ENCODE measurements around the gene ASTN2. TPM values are rescaled to one million over a fixed set of nuclear protein-coding genes. Genes with fewer than 3 reads are reported as not detected.

The ASTN2 gene
- total RNA-seq, 4 donors from 2014 or later, result 4.0 to 7.0 (median 4.9) TPM

- Histone ChIP-seq H3K4me3 (no peak overlapping the region), H3K4me1 (no peaks in the 10 kb centered on the region), H3K27ac (no peak overlapping the region), H3K27me3 (peaks cover 3% of the 10 kb centered on the region), H3K36me3 (no peaks in the 10 kb centered on the region), H3K9me3 (peaks cover 0 to 36% (median 0%) of the 10 kb centered on the region in 3 donors)
- 72 to 75% methylated on average over 6 of the region's 6 CpGs for WGBS, 2 donors (ENCODE audit: low coverage in 1 of 2)
- ATAC-seq, result no peak
- no peak for TF ChIP-seq EP300 (IDR thresholded peaks at IDR 0.05)
- no peak for TF ChIP-seq POLR2A (IDR thresholded peaks at IDR 0.05)
- TF ChIP-seq POLR2AphosphoS5 (IDR thresholded peaks at IDR 0.05), result no peak
- TF ChIP-seq, protein P1, sequence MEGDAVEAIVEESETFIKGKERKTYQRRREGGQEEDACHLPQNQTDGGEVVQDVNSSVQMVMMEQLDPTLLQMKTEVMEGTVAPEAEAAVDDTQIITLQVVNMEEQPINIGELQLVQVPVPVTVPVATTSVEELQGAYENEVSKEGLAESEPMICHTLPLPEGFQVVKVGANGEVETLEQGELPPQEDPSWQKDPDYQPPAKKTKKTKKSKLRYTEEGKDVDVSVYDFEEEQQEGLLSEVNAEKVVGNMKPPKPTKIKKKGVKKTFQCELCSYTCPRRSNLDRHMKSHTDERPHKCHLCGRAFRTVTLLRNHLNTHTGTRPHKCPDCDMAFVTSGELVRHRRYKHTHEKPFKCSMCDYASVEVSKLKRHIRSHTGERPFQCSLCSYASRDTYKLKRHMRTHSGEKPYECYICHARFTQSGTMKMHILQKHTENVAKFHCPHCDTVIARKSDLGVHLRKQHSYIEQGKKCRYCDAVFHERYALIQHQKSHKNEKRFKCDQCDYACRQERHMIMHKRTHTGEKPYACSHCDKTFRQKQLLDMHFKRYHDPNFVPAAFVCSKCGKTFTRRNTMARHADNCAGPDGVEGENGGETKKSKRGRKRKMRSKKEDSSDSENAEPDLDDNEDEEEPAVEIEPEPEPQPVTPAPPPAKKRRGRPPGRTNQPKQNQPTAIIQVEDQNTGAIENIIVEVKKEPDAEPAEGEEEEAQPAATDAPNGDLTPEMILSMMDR (IDR thresholded peaks at IDR 0.05), result no peak
These were observed 540.6 kb downstream of the ASTN2 start for GRCh38 chr9:116873937-116874914.

DNA sequence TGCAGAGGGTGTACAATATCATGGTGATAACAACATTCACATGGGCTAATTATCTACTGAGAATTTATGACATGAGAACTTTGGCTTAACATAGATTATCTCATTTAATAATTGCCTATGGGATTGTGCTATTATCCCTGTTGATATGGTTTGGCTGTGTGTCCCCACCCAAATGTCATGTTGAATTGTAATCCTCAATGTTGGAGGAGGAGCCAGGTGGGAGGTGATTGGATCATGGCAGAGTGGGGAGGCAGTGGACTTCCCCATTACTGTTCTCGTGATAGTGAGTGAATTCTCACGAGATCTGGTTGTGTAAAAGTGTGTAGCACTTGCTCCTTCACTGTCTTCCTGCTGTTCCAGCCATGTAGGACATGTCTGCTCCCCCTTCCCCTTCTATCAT is 541.4 kb downstream of the ASTN2 start:
- H3K4me1 ChIP-seq, result no peaks in the 10 kb centered on the region
- H3K36me3 ChIP-seq, result no peaks in the 10 kb centered on the region
- ATAC-seq, result no peak
- H3K4me3 ChIP-seq, result no peak overlapping the region
- peaks cover 0 to 30% (median 0%) of the 10 kb centered on the region in 3 donors for H3K9me3 ChIP-seq
- WGBS, 2 donors (ENCODE audit: low coverage in 1 of 2), result 60 to 77% methylated on average over 1 to 2 of the region's 2 CpGs
- no peak overlapping the region for H3K27ac ChIP-seq
- H3K27me3 ChIP-seq, result peaks cover 3% of the 10 kb centered on the region
- TF ChIP-seq, protein P1 (IDR thresholded peaks at IDR 0.05), result no peak
- TF ChIP-seq POLR2AphosphoS5 (IDR thresholded peaks at IDR 0.05) (no peak), POLR2A (IDR thresholded peaks at IDR 0.05) (no peak), EP300 (IDR thresholded peaks at IDR 0.05) (no peak)

DNA sequence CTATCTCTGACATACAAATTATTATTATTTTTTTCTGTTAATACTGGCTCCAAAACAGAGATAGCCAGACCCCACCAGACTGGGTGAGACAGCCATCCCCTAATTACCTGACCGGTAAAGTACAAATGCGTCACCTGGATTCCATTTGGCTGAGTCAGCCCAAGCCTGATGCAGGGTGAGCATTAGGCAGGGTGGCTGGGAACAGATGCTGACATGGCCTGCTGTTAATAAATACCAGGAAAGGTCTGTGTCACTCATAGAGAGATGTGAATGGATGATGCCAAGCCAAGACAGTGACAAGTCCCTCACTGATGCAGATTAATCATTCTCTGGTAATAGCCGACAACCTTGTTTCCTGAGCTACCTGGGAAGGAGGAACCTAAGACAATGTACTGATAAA is 544.3 kb downstream of the ASTN2 start:
- no peaks in the 10 kb centered on the region for H3K36me3 ChIP-seq
- H3K4me1 ChIP-seq, result no peaks in the 10 kb centered on the region
- H3K9me3 ChIP-seq, result peaks cover 0 to under 1% (median 0%) of the 10 kb centered on the region in 3 donors
- no peak for ATAC-seq
- TF ChIP-seq, protein P1 (IDR thresholded peaks at IDR 0.05), result no peak
- TF ChIP-seq POLR2A (IDR thresholded peaks at IDR 0.05), result no peak
- no peak for TF ChIP-seq POLR2AphosphoS5 (IDR thresholded peaks at IDR 0.05)
- no peak for TF ChIP-seq EP300 (IDR thresholded peaks at IDR 0.05)
- WGBS, 2 donors (ENCODE audit: low coverage in 1 of 2), result 76 to 94% methylated on average over 2 of the region's 3 CpGs
- H3K27me3 ChIP-seq, result peaks cover 4% of the 10 kb centered on the region
- no peak overlapping the region for H3K27ac ChIP-seq
- H3K4me3 ChIP-seq, result no peak overlapping the region

GRCh38 chr9:116868201-116868600 is 546.7 kb downstream of the ASTN2 start:
- H3K27me3 ChIP-seq, result peaks cover 8% of the 10 kb centered on the region
- H3K27ac ChIP-seq, result no peak overlapping the region
- no peak for ATAC-seq
- WGBS, 2 donors (ENCODE audit: low coverage in 1 of 2), result no CpG with 5 or more reads among the region's 3 CpGs
- no peaks in the 10 kb centered on the region for H3K4me1 ChIP-seq
- no peak for TF ChIP-seq POLR2A (IDR thresholded peaks at IDR 0.05)
- TF ChIP-seq, protein P1 (IDR thresholded peaks at IDR 0.05), result no peak
- TF ChIP-seq EP300 (IDR thresholded peaks at IDR 0.05), result no peak
- no peak for TF ChIP-seq POLR2AphosphoS5 (IDR thresholded peaks at IDR 0.05)
- H3K4me3 ChIP-seq, result no peak overlapping the region
- no peaks in the 10 kb centered on the region for H3K9me3 ChIP-seq
- H3K36me3 ChIP-seq, result no peaks in the 10 kb centered on the region

- H3K36me3 ChIP-seq, result no peaks in the 10 kb centered on the region
- no peak for ATAC-seq
- H3K4me1 ChIP-seq, result no peaks in the 10 kb centered on the region
- H3K9me3 ChIP-seq, result no peaks in the 10 kb centered on the region
- TF ChIP-seq EP300 (IDR thresholded peaks at IDR 0.05) (no peak), POLR2AphosphoS5 (IDR thresholded peaks at IDR 0.05) (no peak), POLR2A (IDR thresholded peaks at IDR 0.05) (no peak)
- TF ChIP-seq, protein P1 (IDR thresholded peaks at IDR 0.05), result no peak
- H3K4me3 ChIP-seq, result no peak overlapping the region
- peaks cover 5% of the 10 kb centered on the region for H3K27me3 ChIP-seq
- no peak overlapping the region for H3K27ac ChIP-seq
These were observed 553.5 kb downstream of the ASTN2 start for GRCh38 chr9:116861321-116861720.
